ENCODE measurements around the gene RAB26. TPM values are rescaled to one million over a fixed set of nuclear protein-coding genes. Genes with fewer than 3 reads are reported as not detected.

RAB26 gene
- total RNA-seq, 2 donors from 2014 or later = 18.2 to 24.5 TPM

Small RNA genes within 50 kb of the gene (microRNA-seq; reads per million reads assigned to microRNA genes)
- gene MIR3180-5 = not detected
- gene MIR4516 = not detected
- not detected for gene MIR6511B1

Other genes with a start within 250 kb of the RAB26 start
- under 1 TPM; 0.59 to 0.82 TPM for gene HS3ST6, start 230.2 kb upstream of the RAB26 start, total RNA-seq
- gene MSRB1, start 205.4 kb upstream of the RAB26 start, total RNA-seq = 10 to 100 TPM; 33.0 to 61.2 TPM
- not detected for gene RPL3L, start 193.9 kb upstream of the RAB26 start, total RNA-seq
- 100 to 1,000 TPM; 219 to 272 TPM for gene NDUFB10, start 189.1 kb upstream of the RAB26 start, total RNA-seq
- 1,000 to 10,000 TPM; 1,996 to 2,736 TPM for gene RPS2, start 183.8 kb upstream of the RAB26 start, total RNA-seq
- not detected for gene RNF151, start 181.8 kb upstream of the RAB26 start, total RNA-seq
- 10 to 100 TPM; 19.4 to 43.1 TPM for gene TBL3, start 176.6 kb upstream of the RAB26 start, total RNA-seq
- gene NOXO1, start 167.2 kb upstream of the RAB26 start, total RNA-seq = 10 to 100 TPM; 43.9 to 80.1 TPM
- 10 to 100 TPM; 76.6 to 79.5 TPM for gene GFER, start 164.4 kb upstream of the RAB26 start, total RNA-seq
- gene SYNGR3, start 158.7 kb upstream of the RAB26 start, total RNA-seq = 1 to 10 TPM; 1.5 to 1.9 TPM
- 10 to 100 TPM; 45.4 to 64.3 TPM for gene ZNF598, start 138.8 kb upstream of the RAB26 start, total RNA-seq
- gene NPW, start 128.8 kb upstream of the RAB26 start, total RNA-seq = 1 to 10 TPM; 3.5 to 3.8 TPM
- 10 to 100 TPM; 64.0 to 77.9 TPM for gene NHERF2, start 121.7 kb upstream of the RAB26 start, total RNA-seq
- 10 to 100 TPM; 30.1 to 96.8 TPM for gene NTHL1, start 100.8 kb upstream of the RAB26 start, total RNA-seq
- 100 to 1,000 TPM in 1 of 2 donors, 10 to 100 TPM in 1; 75.3 to 143 TPM for gene TSC2, start 100.6 kb upstream of the RAB26 start, total RNA-seq
- gene PKD1, start 12.7 kb upstream of the RAB26 start, total RNA-seq = 10 to 100 TPM; 48.2 to 83.5 TPM
- gene TRAF7, start 7.2 kb downstream of the RAB26 start, total RNA-seq = 100 to 1,000 TPM; 102 to 131 TPM
- under 1 TPM; 0.07 to 0.27 TPM for gene CASKIN1, start 48.0 kb downstream of the RAB26 start, total RNA-seq
- 10 to 100 TPM; 26.5 to 53.5 TPM for gene MLST8, start 56.8 kb downstream of the RAB26 start, total RNA-seq
- gene BRICD5, start 62.2 kb downstream of the RAB26 start, total RNA-seq = 10 to 100 TPM in 1 of 2 donors, 1 to 10 TPM in 1; 7.7 to 15.2 TPM
- gene PGP, start 66.2 kb downstream of the RAB26 start, total RNA-seq = 10 to 100 TPM; 17.1 to 37.3 TPM
- gene E4F1, start 75.0 kb downstream of the RAB26 start, total RNA-seq = 10 to 100 TPM; 19.9 to 37.4 TPM
- gene DNASE1L2, start 87.8 kb downstream of the RAB26 start, total RNA-seq = 1 to 10 TPM in 1 of 2 donors, under 1 TPM in 1; 0.85 to 2.4 TPM
- 100 to 1,000 TPM; 109 to 134 TPM for gene ECI1, start 103.0 kb downstream of the RAB26 start, total RNA-seq
- gene RNPS1, start 119.5 kb downstream of the RAB26 start, total RNA-seq = 100 to 1,000 TPM; 108 to 154 TPM
- gene ABCA3, start 192.1 kb downstream of the RAB26 start, total RNA-seq = 1 to 10 TPM; 1.3 to 4.6 TPM

Measured in colonic mucosa (tissue), 2 donors.